ENCODE data around the gene IGFLR1.

The IGFLR1 gene, protein sequence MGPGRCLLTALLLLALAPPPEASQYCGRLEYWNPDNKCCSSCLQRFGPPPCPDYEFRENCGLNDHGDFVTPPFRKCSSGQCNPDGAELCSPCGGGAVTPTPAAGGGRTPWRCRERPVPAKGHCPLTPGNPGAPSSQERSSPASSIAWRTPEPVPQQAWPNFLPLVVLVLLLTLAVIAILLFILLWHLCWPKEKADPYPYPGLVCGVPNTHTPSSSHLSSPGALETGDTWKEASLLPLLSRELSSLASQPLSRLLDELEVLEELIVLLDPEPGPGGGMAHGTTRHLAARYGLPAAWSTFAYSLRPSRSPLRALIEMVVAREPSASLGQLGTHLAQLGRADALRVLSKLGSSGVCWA

DNA sequence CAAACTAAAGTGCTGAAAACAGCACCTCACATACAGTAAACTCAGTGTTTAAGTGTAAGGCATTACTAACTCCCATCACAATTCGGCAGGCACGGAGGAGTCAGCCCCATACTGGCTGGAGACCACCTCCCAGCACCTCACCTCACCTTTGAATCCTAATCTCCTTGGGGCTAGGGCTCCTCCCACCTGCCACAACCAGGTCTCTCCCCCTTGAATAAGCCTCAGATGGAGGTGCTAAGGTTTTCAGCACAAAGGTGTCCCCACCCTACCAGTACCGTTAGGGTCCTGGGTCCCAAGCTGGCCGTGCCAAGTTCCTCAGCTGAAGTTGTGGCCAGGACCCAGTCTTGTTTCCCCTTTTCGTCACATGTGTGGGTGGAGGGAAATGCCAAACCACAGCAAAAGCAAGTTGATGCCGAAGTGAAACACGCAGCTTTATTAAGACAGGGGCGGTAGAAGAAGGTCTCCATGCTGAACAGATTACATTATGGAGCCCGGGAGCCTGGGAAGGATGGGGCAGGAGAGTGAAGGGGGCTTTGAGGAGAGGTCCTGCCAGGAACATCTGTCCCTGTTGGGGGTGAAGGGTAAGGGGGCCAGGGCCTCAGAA lies at the start of gene IGFLR1:
Gene IGFLR1, minus strand, starts transcription at position 332 of the 604 bp plus-strand sequence. CDS start 1,272 bp downstream, outside the sequence.
- DNase-seq, result no peak

DNA sequence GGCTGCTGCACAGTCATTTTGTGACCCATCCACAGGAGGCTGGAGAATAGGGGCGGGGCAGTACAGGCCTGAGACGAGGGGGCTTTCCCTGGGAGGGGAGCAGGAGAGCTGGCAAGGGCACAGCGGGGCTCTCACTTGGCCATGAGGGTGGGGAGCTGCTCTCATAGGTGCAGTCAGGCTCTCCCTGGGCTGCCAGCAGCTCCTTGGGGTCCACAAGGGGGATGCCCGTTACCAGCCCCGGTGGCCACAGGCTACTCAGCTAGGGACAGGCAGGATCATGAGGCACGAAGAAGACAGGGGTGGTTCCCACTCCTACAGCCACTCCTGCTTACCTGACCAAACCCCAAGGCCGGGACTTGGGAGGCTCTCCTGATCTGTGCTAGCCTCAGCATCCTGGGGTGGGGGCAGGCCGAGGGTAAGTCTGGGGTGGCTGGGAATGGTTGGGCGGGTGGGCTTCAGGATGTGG lies 49.6 kb upstream of the IGFLR1 start:
- DNase-seq, result no peak

DNA sequence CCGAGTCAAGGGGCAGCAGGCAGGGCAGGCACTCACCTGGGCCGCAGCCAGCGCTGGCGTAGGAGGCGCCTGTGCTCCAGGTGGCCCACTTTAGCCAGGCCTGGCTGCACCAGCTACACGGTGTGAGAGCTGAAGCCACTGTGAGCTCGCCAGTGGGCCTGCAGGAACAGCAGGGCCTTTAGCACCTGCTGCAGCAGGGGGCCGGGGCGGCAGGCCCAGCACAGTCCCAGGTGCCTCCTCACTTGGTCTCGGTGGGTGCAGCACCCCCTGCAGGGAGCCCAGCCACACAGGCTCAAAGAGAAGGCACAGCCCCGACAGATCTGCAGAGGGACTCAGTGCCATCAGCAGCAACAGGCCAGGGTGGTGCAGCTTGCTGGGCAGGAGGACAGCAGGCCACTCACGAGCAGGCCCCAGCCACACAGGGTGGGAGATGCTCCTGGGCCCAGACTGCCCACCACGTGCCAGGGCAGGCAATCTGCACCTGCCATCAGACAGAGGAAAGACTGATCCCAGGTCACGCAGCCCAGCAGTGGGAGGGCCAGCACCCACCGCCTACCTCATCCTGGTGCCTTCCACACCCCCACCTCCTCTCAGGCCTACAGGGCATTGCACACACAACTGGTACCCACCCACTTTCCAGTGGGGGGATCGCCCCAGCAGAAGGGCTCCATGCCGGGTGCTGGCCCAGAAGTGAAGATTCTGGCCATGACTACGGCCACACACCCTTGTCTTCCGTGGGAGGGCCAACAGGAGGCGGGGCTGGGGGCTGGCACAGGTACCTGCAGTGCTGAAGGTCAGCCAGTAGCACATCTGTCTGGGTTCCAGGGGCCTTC lies 48.9 kb upstream of the IGFLR1 start:
- DNase-seq, result peak; percentile 26

DNA sequence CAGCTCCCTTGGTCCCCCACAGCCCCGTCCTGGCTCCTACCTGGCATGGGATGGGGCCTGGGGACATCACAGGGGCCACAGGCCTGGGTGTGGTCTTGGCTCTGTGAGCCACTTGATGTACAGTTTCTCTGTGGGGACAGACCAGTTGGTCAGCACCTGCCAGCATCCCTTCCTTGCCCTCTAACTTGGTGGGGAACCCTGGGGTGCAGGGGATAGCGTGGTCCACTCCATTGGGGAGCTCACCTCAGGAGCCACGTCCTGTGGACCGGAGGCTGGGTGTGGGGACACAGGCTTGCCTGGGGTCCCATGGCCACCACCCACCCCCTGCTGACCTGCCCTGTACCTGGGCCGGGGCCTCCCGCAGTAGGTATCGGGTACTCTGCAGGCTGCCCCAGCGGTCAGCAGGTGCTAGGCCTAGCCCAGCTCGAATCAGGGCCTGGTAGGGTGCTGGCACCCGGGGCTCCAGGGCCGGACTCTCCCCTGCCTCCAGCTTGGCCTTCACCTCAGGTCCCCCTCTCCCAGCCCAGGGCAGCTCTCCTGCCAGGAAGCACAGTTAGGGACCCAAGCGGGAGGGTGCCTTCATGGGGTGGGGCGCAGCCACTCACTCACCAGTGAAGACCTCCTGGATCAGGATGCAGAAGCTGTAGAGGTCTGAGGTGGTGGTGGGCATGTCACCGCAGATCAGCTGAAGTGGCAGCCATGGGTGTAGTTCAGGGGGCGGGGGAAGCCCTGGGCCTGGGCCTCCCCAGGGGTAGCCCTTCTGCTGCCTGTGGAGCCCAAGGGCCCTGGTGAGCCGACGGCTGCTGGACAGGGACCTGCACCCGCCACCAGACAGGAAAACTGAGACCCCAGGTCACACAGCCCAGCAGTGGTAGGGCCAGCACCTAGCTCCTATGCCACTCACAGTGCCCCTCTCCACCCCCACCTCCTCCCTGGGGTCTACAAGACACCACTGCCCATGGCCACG lies 48.0 kb upstream of the IGFLR1 start:
- no peak for DNase-seq

DNA sequence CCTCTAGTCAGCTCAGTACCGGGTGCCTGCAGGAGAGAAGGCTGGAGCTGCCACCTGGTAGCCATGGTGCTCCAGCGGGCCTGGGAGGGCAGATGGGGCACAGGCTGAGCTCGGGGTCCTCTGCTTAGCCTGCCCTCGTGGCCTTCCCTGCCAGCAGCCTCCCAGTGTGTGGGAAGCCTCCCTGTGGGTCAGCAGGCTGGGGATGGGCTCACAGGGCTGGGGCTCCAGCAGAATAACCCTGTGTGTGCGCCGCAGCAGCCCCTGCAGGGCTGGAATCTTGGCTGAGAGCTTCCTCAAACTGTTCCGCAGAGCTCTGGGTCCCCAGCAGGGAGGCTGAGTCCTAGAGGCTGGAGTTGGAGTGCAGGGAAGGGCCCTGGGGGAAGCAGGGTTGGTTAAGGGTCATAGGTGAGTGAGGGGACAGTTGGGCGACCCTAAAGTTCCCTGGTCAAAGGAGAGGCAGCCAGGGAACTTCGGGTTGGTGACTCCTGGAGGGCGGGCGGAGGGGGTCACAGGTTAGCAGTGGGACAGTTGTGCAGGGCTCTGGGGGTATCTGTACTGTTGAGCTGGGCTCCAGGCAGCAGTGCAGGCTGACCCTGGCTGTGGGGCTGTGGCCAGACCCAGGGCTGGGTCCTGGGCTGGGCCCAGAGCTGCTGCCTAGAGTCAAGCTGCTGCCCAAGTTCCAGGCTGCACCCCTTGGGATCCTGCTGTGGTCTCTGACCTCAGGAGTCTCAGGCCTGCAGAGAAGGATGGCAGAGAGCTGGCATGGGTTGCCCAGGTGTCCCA lies 47.1 kb upstream of the IGFLR1 start:
- DNase-seq, result no peak

DNA sequence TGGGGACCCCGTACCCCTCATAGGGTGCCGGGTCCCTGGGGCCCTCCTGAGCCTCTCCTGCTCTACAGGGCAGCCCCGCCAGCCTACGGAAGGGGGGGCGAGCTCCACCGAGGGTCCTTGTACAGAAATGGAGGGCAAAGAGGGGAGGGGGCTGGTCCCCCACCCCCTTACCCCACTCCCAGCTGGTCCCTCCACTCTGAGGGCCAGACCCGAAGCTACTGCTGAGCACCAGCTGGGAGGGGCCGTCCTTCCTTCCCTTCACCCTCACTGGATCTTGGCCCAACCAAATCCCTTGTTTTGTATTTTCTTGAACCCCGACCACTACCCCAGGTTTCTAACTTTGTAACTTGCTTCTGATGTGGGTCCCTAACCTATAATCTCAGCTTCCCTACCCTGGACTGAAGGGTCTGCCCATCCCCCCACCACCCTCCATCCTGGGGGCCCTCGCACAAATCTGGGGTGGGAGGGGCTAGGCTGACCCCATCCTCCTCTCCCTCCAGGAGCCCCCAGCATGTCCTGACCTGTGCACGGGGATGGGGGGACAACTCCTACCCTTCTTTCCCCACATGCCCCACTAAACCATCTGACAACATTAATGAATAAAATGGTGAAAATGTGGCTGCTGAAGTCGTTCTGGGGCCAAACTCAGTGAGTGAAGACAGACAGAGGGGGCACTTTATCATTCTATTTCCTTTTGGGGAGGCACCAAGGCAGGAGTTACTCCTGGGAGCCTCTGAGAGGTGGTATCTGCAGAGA lies 46.1 kb upstream of the IGFLR1 start:
- no peak for DNase-seq

DNA sequence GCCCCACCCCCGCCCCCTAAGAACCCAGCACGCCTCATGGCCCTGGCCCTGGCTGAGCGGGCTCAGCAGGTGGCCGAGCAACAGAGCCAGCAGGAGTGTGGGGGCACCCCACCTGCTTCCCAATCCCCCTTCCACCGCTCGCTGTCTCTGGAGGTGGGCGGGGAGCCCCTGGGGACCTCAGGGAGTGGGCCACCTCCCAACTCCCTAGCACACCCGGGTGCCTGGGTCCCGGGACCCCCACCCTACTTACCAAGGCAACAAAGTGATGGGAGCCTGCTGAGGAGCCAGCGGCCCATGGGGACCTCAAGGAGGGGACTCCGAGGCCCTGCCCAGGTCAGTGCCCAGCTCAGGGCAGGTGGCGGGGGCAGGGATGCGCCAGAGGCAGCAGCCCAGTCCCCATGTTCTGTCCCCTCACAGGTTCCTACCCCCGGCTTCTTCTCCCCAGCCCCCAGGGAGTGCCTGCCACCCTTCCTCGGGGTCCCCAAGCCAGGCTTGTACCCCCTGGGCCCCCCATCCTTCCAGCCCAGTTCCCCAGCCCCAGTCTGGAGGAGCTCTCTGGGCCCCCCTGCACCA lies 45.1 kb upstream of the IGFLR1 start:
- DNase-seq, result no peak

DNA sequence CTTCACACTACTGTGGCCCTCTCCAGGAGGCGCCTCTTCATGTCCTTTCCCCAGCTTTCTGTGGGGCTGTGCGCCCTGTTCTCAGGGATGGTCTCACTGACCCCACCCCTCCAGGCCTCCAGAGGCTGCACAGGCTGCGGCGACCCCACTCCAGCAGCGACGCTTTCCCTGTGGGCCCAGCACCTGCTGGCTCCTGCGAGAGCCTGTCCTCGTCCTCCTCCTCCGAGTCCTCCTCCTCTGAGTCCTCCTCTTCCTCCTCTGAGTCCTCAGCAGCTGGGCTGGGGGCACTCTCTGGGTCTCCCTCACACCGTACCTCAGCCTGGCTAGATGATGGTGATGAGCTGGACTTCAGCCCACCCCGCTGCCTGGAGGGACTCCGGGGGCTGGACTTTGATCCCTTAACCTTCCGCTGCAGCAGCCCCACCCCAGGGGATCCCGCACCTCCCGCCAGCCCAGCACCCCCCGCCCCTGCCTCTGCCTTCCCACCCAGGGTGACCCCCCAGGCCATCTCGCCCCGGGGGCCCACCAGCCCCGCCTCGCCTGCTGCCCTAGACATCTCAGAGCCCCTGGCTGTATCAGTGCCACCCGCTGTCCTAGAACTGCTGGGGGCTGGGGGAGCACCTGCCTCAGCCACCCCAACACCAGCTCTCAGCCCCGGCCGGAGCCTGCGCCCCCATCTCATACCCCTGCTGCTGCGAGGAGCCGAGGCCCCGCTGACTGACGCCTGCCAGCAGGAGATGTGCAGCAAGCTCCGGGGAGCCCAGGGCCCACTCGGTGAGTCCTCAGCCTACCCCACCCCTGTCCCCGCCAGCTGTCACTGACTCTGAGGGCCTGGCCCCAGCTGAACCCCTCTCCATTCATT lies 44.3 kb upstream of the IGFLR1 start:
- DNase-seq, result no peak

DNA sequence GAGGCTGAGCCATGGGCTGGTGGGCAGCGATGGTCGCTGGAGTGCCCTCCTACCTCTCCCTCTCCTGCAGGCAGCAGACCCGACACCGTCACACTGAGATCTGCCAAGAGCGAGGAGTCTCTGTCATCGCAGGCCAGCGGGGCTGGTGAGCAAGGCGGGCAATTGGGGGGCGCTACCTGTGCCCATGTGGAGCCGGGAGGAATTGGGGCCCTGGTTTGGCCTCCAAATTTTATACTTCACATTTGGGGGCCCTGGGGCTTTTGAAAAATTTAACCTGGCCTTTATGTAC lies 43.0 kb upstream of the IGFLR1 start:
- DNase-seq, result no peak

DNA sequence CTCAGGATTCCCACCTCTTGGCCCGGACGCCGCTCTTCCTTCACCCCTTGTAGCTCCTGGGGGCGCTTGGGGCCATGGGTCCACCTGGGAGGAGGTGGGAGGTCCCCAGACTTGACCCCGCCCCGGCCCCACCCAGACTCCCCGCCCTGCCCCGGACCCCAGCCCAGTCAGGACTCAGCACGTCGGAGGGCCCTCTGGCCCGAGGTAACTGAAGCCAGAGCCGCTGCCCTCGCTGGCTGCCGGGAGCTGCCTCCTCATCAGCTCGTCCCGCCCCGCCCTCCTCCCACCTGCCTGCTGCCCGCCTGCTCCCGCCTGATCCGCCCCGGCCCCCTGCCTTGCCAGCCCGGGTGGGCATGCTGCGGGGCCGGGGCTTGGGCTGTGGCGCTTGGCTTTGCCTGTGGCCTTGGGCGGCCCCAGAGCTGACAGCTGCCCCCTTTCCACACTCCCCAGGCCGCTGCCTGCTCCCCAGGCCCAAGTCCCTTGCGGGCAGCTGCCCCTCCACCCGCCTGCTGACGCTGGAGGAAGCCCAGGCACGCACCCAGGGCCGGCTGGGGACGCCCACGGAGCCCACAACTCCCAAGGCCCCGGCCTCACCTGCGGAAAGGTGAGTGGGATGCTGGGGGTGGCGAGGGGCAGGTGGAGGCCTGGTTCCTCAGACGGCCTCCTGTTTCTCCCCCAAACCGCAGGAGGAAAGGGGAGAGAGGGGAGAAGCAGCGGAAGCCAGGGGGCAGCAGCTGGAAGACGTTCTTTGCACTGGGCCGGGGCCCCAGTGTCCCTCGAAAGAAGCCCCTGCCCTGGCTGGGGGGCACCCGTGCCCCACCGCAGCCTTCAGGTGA lies 42.5 kb upstream of the IGFLR1 start:
- no peak for DNase-seq

DNA sequence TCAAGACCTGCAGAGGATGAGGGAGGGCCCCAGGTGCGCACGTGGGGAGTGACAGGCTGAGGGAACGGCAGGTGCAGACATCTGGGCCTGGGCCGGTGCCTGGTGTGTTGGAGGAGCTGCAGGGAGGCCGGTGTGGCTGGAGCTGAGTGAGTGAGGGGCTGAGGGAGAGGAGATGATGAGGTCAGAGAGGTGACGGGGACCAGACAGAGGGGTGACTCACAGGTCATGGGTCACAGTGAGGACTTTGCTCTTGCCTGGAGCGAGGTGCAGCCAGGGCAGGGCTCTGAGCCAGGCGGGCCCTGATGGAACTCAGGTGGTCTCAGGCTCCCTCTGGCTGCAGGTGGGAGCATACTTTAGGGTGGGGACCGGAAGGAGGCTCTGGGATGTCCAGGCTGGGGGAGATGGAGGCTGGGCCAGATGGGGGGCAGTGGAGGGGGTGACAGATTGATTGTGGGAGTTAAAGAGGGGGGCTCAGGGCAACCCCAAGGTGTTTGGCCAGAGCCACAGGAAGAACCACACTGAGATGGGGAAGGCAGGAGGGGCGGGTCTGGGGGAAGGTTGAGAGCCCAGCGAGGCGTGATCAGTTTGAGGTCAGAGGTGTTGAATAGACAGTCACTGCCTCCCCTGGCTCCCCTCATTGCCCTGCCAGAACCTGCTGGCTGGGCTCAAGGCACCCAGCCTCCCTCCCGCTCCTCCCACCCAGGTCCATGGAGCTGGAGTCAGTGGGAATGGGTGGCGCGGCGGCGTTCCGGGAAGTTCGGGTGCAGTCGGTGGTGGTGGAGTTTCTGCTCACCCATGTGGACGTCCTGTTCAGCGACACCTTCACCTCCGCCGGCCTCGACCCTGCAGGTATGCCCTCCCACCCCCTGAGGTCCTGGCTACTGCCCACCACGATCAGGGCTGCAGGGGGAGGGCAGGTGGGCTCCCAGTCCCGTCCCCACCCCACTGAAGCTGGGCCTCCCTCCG lies 41.5 kb upstream of the IGFLR1 start:
- no peak for DNase-seq

DNA sequence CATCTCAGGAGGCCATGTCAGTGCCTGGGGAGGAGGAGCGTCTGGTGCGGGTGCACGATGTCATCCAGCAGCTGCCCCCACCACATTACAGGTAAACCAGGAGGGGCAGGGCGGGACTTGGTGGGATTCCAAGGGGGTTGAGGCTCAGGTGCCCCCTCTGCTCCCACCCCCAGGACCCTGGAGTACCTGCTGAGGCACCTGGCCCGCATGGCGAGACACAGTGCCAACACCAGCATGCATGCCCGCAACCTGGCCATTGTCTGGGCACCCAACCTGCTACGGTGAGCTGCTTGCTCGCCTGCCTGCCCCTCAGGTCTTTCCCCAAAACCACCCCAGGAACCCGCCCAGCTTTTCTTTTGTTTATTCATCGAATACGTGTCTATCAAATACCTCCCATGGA lies 40.3 kb upstream of the IGFLR1 start:
- DNase-seq, result no peak

DNA sequence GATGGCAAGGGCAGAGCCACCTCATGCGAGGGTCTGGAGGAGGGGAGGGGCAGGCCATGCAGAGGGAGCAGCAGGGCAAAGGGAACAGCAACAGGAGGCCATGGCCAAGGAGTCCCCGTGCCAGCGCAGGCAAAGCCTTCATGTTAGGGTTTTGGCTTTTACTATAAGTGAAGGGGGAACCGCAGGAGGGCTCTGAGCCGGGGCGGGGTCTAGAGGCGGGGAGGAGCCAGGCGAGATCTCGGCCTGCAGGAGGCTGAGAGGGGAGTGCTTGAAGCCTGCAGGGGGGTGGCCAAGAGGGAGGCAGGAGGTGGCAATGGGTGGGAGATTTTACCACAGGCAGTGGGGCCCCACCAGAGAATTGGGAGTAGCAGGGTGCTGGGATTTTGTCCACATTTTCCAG lies 39.4 kb upstream of the IGFLR1 start:
- DNase-seq, result no peak

DNA sequence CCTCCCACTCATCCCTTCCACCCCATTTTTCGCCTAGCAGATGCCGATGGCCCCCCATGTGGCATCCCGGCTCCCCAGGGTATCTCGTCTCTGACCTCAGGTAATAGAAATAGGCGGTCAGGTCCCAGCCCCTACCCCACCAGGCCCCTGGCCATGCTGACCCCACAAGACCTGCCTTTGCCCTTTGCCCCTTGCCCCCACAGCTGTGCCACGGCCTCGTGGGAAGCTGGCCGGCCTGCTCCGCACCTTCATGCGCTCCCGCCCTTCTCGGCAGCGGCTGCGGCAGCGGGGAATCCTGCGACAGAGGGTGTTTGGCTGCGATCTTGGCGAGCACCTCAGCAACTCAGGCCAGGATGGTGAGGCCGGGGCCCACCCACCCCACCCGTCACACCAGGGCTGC lies 38.5 kb upstream of the IGFLR1 start:
- no peak for DNase-seq

DNA sequence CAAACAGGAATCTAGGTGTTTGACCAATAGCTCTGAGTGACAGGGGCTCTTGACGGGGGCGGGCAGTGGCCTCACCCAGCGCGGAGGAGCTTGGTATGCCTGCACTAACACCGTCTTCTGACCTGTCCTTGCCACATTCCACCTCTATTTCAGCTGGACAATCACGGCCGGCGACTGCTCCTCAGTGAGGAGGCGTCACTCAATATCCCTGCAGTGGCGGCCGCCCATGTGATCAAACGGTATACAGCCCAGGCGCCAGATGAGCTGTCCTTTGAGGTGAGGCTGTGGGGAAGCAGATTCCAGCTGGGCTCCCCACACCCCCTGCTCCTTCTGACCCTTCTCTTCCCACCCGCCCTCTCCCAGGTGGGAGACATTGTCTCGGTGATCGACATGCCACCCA lies 37.8 kb upstream of the IGFLR1 start:
- no peak for DNase-seq

DNA sequence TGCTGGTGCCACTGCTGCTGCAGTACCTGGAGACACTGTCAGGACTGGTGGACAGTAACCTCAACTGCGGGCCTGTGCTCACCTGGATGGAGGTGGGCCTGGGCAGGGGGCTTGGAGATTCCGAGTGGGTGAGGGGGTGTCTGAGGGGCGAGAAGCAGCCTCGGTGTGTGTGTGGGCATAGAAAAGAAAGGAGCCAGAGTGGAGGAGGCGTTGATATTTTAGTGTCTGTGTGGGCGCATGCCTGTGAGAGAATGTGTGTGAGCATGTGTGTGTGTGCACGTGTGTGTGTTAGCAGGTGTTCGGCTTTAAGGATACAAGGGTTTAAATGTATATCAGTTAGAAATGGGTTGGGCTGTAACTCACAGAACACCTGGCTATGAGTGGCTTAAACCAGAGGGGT lies 36.8 kb upstream of the IGFLR1 start:
- no peak for DNase-seq

DNA sequence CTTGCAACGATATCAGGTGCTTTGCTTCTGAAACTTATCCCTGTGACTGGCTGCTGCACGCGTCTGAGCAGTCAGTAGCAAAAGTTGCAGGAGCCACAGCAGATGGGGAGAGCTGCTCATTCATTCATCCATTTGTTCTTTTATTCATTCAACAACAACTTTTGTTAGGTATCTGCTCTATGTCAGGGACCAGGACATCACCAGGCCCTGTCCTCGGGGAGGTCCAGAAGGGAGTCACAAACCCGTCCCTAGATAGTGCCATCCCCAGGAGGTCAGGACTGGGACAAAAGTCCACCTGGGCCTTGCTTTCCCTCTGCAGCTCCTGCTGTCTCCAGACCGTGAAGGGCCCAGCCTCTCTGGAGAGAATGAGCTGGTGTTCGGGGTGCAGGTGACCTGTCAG lies 35.7 kb upstream of the IGFLR1 start:
- no peak for DNase-seq

Data from NCI-H2107 (cell line).